ENCODE results near the gene GCC2. TPM values are rescaled to one million over a fixed set of nuclear protein-coding genes. Genes with fewer than 3 reads are reported as not detected.

The GCC2 gene
- total RNA-seq, 2 experiments from 2014 or later: 39.0 to 44.1 TPM

- Mint-ChIP-seq H3K27me3 (peaks cover 2% of the 10 kb centered on the region), H3K27ac (no peak overlapping the region), H3K36me3 (ENCODE audit: low read depth) (peaks cover 2% of the 10 kb centered on the region), H3K4me3 (no peak overlapping the region), H3K4me1 (ENCODE audit: low read depth) (no peaks in the 10 kb centered on the region), H3K9me3 (peaks cover 23% of the 10 kb centered on the region)
- intact Hi-C loops (cut with micrococcal nuclease): no loop called here
- ChIA-PET POLR2A (no interaction called here), CTCF (interaction anchor here (1.0 kb wide), 1 partner anchor 179 kb away, joined by 3 read pairs; no protein-coding TSS in a partner anchor)
- no peak for TF ChIP-seq CTCF (IDR thresholded peaks at IDR 0.05)
- ATAC-seq (no peak), DNase-seq (no peak)
Measured at GRCh38 chr2:108404784-108405397, 44.1 kb upstream of the GCC2 start.

GRCh38 chr2:108407864-108408729 is 40.9 kb upstream of the GCC2 start:
- Mint-ChIP-seq H3K36me3 (ENCODE audit: low read depth) (peaks cover 2% of the 10 kb centered on the region), H3K4me1 (ENCODE audit: low read depth) (no peaks in the 10 kb centered on the region), H3K4me3 (no peak overlapping the region), H3K27me3 (peaks cover 2% of the 10 kb centered on the region), H3K27ac (no peak overlapping the region), H3K9me3 (peaks cover 16% of the 10 kb centered on the region)
- ChIA-PET POLR2A (no interaction called here), CTCF (no interaction called here)
- no peak for TF ChIP-seq CTCF (IDR thresholded peaks at IDR 0.05)
- no peak for DNase-seq
- ATAC-seq: no peak
- intact Hi-C loops (cut with micrococcal nuclease): no loop called here

GRCh38 chr2:108409768-108410167 is 39.2 kb upstream of the GCC2 start:
- POLR2A ChIA-PET: no interaction called here

GRCh38 chr2:108412995-108413710 is 35.9 kb upstream of the GCC2 start:
- ATAC-seq (no peak), DNase-seq (no peak)
- H3K4me1 Mint-ChIP-seq (ENCODE audit: low read depth): no peaks in the 10 kb centered on the region
- no peak overlapping the region for H3K4me3 Mint-ChIP-seq
- ChIA-PET CTCF (interaction anchor here (1.3 kb wide), 1 partner anchor 8 kb away, joined by 3 read pairs; no protein-coding TSS in a partner anchor), POLR2A (no interaction called here)
- no peaks in the 10 kb centered on the region for H3K27me3 Mint-ChIP-seq
- no peaks in the 10 kb centered on the region for H3K36me3 Mint-ChIP-seq (ENCODE audit: low read depth)
- no peaks in the 10 kb centered on the region for H3K9me3 Mint-ChIP-seq
- intact Hi-C loops (cut with micrococcal nuclease): no loop called here
- no peak for TF ChIP-seq CTCF (IDR thresholded peaks at IDR 0.05)
- H3K27ac Mint-ChIP-seq: no peak overlapping the region

More at GRCh38 chr2:108409768-108410167, 39.2 kb upstream of the GCC2 start:
- TF ChIP-seq CTCF (IDR thresholded peaks at IDR 0.05): no peak
- intact Hi-C loops (cut with micrococcal nuclease): no loop called here
- H3K27me3 Mint-ChIP-seq: peaks cover 2% of the 10 kb centered on the region
- H3K36me3 Mint-ChIP-seq (ENCODE audit: low read depth): peaks cover 2% of the 10 kb centered on the region
- DNase-seq: no peak
- no peaks in the 10 kb centered on the region for H3K4me1 Mint-ChIP-seq (ENCODE audit: low read depth)
- CTCF ChIA-PET: no interaction called here
- H3K27ac Mint-ChIP-seq: no peak overlapping the region
- H3K9me3 Mint-ChIP-seq: peaks cover 11% of the 10 kb centered on the region
- no peak for ATAC-seq
- H3K4me3 Mint-ChIP-seq: no peak overlapping the region

All from activated CD8-positive, alpha-beta T cell treated with anti-CD3 and anti-CD28 coated beads for 36 hours (primary cell).